HK-2 (cell line): ENCODE data around the gene MECR.
"Not testable (repeated sequence)": the region's sequence is repeated elsewhere in the genome, so short reads cannot be mapped to it uniquely, and the experiment has no call there.

Experiments
- DNase-seq: peaks from one replicate; pipeline ENCODE4 v3.0.0-alpha.2; 2018; ENCODE audit not compliant: unreplicated experiment

MECR gene

GRCh38 chr1:29235955-29236711, 5.4 kb upstream of the MECR start, which contains the start of gene PTPRU:
TSS of gene PTPRU (plus strand) at chr1:29236522. CDS start at chr1:29236645, 123 bp downstream.
- DNase-seq: peak; percentile 82

GRCh38 chr1:29234881-29235280, 4.1 kb upstream of the MECR start:
- not testable (repeated sequence) for DNase-seq

- no peak for DNase-seq
Measured at GRCh38 chr1:29234471-29234870, 3.7 kb upstream of the MECR start.

- no peak for DNase-seq
Measured at GRCh38 chr1:29233693-29234092, 3.0 kb upstream of the MECR start.

- no peak for DNase-seq
Measured at GRCh38 chr1:29232387-29232786, 1.7 kb upstream of the MECR start.

GRCh38 chr1:29230204-29230552, 556 bp downstream of the MECR start:
- no peak for DNase-seq

- no peak for DNase-seq
Measured at GRCh38 chr1:29227511-29227910, 3.2 kb downstream of the MECR start.

GRCh38 chr1:29225361-29225760, 5.4 kb downstream of the MECR start:
- DNase-seq: no peak

GRCh38 chr1:29224356-29224837, 6.3 kb downstream of the MECR start:
- no peak for DNase-seq

GRCh38 chr1:29223521-29223920, 7.2 kb downstream of the MECR start:
- no peak for DNase-seq

- DNase-seq: no peak
Measured at GRCh38 chr1:29222686-29223085, 8.0 kb downstream of the MECR start.

- not testable (repeated sequence) for DNase-seq
Measured at GRCh38 chr1:29222260-29222659, 8.5 kb downstream of the MECR start.

- DNase-seq: no peak
Measured at GRCh38 chr1:29221296-29221695, 9.4 kb downstream of the MECR start.

GRCh38 chr1:29218223-29218622, 12.5 kb downstream of the MECR start:
- DNase-seq: no peak

GRCh38 chr1:29217633-29218032, 13.1 kb downstream of the MECR start:
- no peak for DNase-seq

- no peak for DNase-seq
Measured at GRCh38 chr1:29213055-29213454, 17.7 kb downstream of the MECR start.

- no peak for DNase-seq
Measured at GRCh38 chr1:29211086-29212030, 19.4 kb downstream of the MECR start.

GRCh38 chr1:29210278-29211085, 20.3 kb downstream of the MECR start:
- DNase-seq: no peak

GRCh38 chr1:29209173-29209572, 21.6 kb downstream of the MECR start:
- no peak for DNase-seq

GRCh38 chr1:29208442-29208841, 22.3 kb downstream of the MECR start:
- no peak for DNase-seq

GRCh38 chr1:29202584-29203340, 28.0 kb downstream of the MECR start:
- DNase-seq: peak; percentile 95
